Measurements from ENCODE around the gene ITGB1BP1.

Gene ITGB1BP1

GRCh38 chr2:9424447-9425164 lies 1.3 kb upstream of the ITGB1BP1 start:
- no peak for DNase-seq

- DNase-seq = no peak
Measured at GRCh38 chr2:9423922-9424272, 569 bp upstream of the ITGB1BP1 start.

GRCh38 chr2:9422321-9423099 lies 818 bp downstream of the ITGB1BP1 start:
- no peak for DNase-seq

GRCh38 chr2:9420495-9420894 lies 2.8 kb downstream of the ITGB1BP1 start:
- no peak for DNase-seq

GRCh38 chr2:9419541-9419940 lies 3.8 kb downstream of the ITGB1BP1 start:
- no peak for DNase-seq

GRCh38 chr2:9418746-9419145 lies 4.6 kb downstream of the ITGB1BP1 start:
- DNase-seq = no peak

GRCh38 chr2:9417725-9418124 lies 5.6 kb downstream of the ITGB1BP1 start:
- DNase-seq = no peak

- DNase-seq = no peak
Measured at GRCh38 chr2:9416962-9417316, 6.4 kb downstream of the ITGB1BP1 start.

GRCh38 chr2:9416267-9416961 lies 6.9 kb downstream of the ITGB1BP1 start:
- no peak for DNase-seq

GRCh38 chr2:9415516-9416169 lies 7.7 kb downstream of the ITGB1BP1 start:
- no peak for DNase-seq

GRCh38 chr2:9412781-9413180 lies 10.5 kb downstream of the ITGB1BP1 start:
- no peak for DNase-seq

- no peak for DNase-seq
Measured at GRCh38 chr2:9410108-9410507, 13.2 kb downstream of the ITGB1BP1 start.

- peak; percentile 65 for DNase-seq
Measured at GRCh38 chr2:9408641-9409151, 14.6 kb downstream of the ITGB1BP1 start.

GRCh38 chr2:9407363-9407811 lies 15.9 kb downstream of the ITGB1BP1 start:
- DNase-seq = no peak

GRCh38 chr2:9406529-9407362 lies 16.6 kb downstream of the ITGB1BP1 start:
- DNase-seq = no peak

- no peak for DNase-seq
Measured at GRCh38 chr2:9405636-9406035, 17.7 kb downstream of the ITGB1BP1 start.

- no peak for DNase-seq
Measured at GRCh38 chr2:9404451-9404850, 18.9 kb downstream of the ITGB1BP1 start.

- no peak for DNase-seq
Measured at GRCh38 chr2:9403924-9404323, 19.4 kb downstream of the ITGB1BP1 start.

- DNase-seq = no peak
Measured at GRCh38 chr2:9401646-9402371, 21.5 kb downstream of the ITGB1BP1 start.

- DNase-seq = no peak
Measured at GRCh38 chr2:9401059-9401547, 22.2 kb downstream of the ITGB1BP1 start.

Data from NCI-H446 treated with DMSO at 0.1 percent for 48 hours (cell line).